ENCODE measurements around the gene PTGES. TPM values are rescaled to one million over a fixed set of nuclear protein-coding genes. Genes with fewer than 3 reads are reported as not detected.
A peak's percentile ranks its signal among the peaks of the same experiment; 100 is the strongest.
"Not testable (repeated sequence)": the region's sequence is repeated elsewhere in the genome, so short reads cannot be mapped to it uniquely, and the experiment has no call there.

PTGES gene
- total RNA-seq, 1 experiment from 2014 or later: 2.4 TPM

- peak overlapping the region; percentile 8; the same call in 1 of the 2 replicates for H3K14ac ChIP-seq (ENCODE audit: insufficient read depth, low read length)
Measured at GRCh38 chr9:129761293-129761900, 8.6 kb upstream of the PTGES start.

GRCh38 chr9:129760784-129761183 lies 7.9 kb upstream of the PTGES start:
- not testable (repeated sequence) for H3K27me3 Mint-ChIP-seq (ENCODE audit: low read depth); DNase-seq; H2AFZ ChIP-seq (ENCODE audit: low read length); H3K9me3 ChIP-seq (ENCODE audit: control insufficient read depth, low read depth, low read length); H3K9ac ChIP-seq (ENCODE audit: extremely low read depth, insufficient read length, low read length); H3K9me3 Mint-ChIP-seq; H4K91ac ChIP-seq (ENCODE audit: insufficient read length, low read depth, low read length); H3K23ac ChIP-seq (ENCODE audit: insufficient read length, low read depth, low read length); H2BK5ac ChIP-seq (ENCODE audit: insufficient read length, low read length); H3K27ac Mint-ChIP-seq; H3K79me2 ChIP-seq (ENCODE audit: insufficient read depth, low read length); H3K14ac ChIP-seq (ENCODE audit: insufficient read depth, low read length); H3K36me3 Mint-ChIP-seq (ENCODE audit: insufficient read depth in 1 of 3, low read depth in 3 of 3); H2BK20ac ChIP-seq (ENCODE audit: low read depth, low read length, poor library complexity, severe bottlenecking); H3K23me2 ChIP-seq (ENCODE audit: insufficient read length, low read depth, low read length, poor library complexity, severe bottlenecking); H3K79me1 ChIP-seq (ENCODE audit: insufficient read depth, low read depth, low read length, poor library complexity, severe bottlenecking); H3K4me3 Mint-ChIP-seq; H2BK120ac ChIP-seq (ENCODE audit: low read depth, low read length, poor library complexity, severe bottlenecking); H2AK5ac ChIP-seq (ENCODE audit: insufficient read length, low read length); H3K27ac ChIP-seq (ENCODE audit: insufficient read length, low read depth, low read length); H3K4me2 ChIP-seq (ENCODE audit: insufficient read depth, insufficient read length, low read length); H4K5ac ChIP-seq (ENCODE audit: insufficient read length, low read depth, low read length); H3K4ac ChIP-seq (ENCODE audit: low read depth, low read length); H2BK15ac ChIP-seq (ENCODE audit: low read depth, low read length); H3K18ac ChIP-seq (ENCODE audit: insufficient read length, low read depth, low read length); H3T11ph ChIP-seq (ENCODE audit: low read length); H4K8ac ChIP-seq (replicated peaks; ENCODE audit: insufficient read length, low read depth, low read length); H3K27me3 ChIP-seq (ENCODE audit: insufficient read depth, low read length); H3K4me1 ChIP-seq (ENCODE audit: insufficient read depth, low read length); H3K56ac ChIP-seq (ENCODE audit: insufficient read length, low read depth, low read length); H4K20me1 ChIP-seq (ENCODE audit: control insufficient read depth, insufficient read depth, insufficient read length); H2BK12ac ChIP-seq (ENCODE audit: insufficient read length, low read depth, low read length)
- H3K4me1 Mint-ChIP-seq: peaks cover 6 to 10% of the 10 kb centered on the region in 2 experiments; a peak in 3 of 4 replicates
- no CpG with 5 or more reads among the region's 7 CpGs for WGBS (ENCODE audit: extremely low coverage, insufficient read length, low lambda C conversion rate)

More at GRCh38 chr9:129761293-129761900, 8.6 kb upstream of the PTGES start:
- H2AFZ ChIP-seq (ENCODE audit: low read length): no peak overlapping the region
- H2BK20ac ChIP-seq (ENCODE audit: low read depth, low read length, poor library complexity, severe bottlenecking): no peak overlapping the region
- H3K9me3 Mint-ChIP-seq: no peaks in the 10 kb centered on the region
- H3K9me3 ChIP-seq (ENCODE audit: control insufficient read depth, low read depth, low read length): no peaks in the 10 kb centered on the region
- peaks cover 6 to 10% of the 10 kb centered on the region in 2 experiments; a peak in 3 of 4 replicates for H3K4me1 Mint-ChIP-seq
- H4K5ac ChIP-seq (ENCODE audit: insufficient read length, low read depth, low read length): no peak overlapping the region
- peak overlapping the region; percentile 43 for H3K18ac ChIP-seq (ENCODE audit: insufficient read length, low read depth, low read length)
- H3K56ac ChIP-seq (ENCODE audit: insufficient read length, low read depth, low read length): no peak overlapping the region
- no peak overlapping the region for H3K4me2 ChIP-seq (ENCODE audit: insufficient read depth, insufficient read length, low read length)
- no peak overlapping the region for H2BK5ac ChIP-seq (ENCODE audit: insufficient read length, low read length)
- H2BK120ac ChIP-seq (ENCODE audit: low read depth, low read length, poor library complexity, severe bottlenecking): no peak overlapping the region
- no peak overlapping the region for H3T11ph ChIP-seq (ENCODE audit: low read length)
- TF ChIP-seq CTCF (conservative IDR thresholded peaks at IDR 0.05): no peak
- H3K27ac Mint-ChIP-seq: no peak overlapping the region; a peak in 1 of 7 replicates
- H2AK5ac ChIP-seq (ENCODE audit: insufficient read length, low read length): no peak overlapping the region
- WGBS (ENCODE audit: extremely low coverage, insufficient read length, low lambda C conversion rate): no CpG with 5 or more reads among the region's 11 CpGs
- H3K4me3 Mint-ChIP-seq: no peak overlapping the region
- no peak overlapping the region for H3K27ac ChIP-seq (ENCODE audit: insufficient read length, low read depth, low read length)
- no peaks in the 10 kb centered on the region; the same call in 1 of the 2 replicates for H3K4me1 ChIP-seq (ENCODE audit: insufficient read depth, low read length)
- H3K9ac ChIP-seq (ENCODE audit: extremely low read depth, insufficient read length, low read length): no peak overlapping the region
- no peaks in the 10 kb centered on the region for H4K20me1 ChIP-seq (ENCODE audit: control insufficient read depth, insufficient read depth, insufficient read length)
- H4K91ac ChIP-seq (ENCODE audit: insufficient read length, low read depth, low read length): no peak overlapping the region
- H3K27me3 ChIP-seq (ENCODE audit: insufficient read depth, low read length): no peaks in the 10 kb centered on the region
- no peaks in the 10 kb centered on the region for H3K36me3 Mint-ChIP-seq (ENCODE audit: insufficient read depth in 1 of 3, low read depth in 3 of 3)
- no peaks in the 10 kb centered on the region for H3K23me2 ChIP-seq (ENCODE audit: insufficient read length, low read depth, low read length, poor library complexity, severe bottlenecking)
- no peaks in the 10 kb centered on the region for H3K79me2 ChIP-seq (ENCODE audit: insufficient read depth, low read length)
- no peak overlapping the region for H3K4ac ChIP-seq (ENCODE audit: low read depth, low read length)
- no peak overlapping the region for H2BK15ac ChIP-seq (ENCODE audit: low read depth, low read length)
- peak overlapping the region; percentile 56 for H4K8ac ChIP-seq (replicated peaks; ENCODE audit: insufficient read length, low read depth, low read length)
- H2BK12ac ChIP-seq (ENCODE audit: insufficient read length, low read depth, low read length): peak overlapping the region; percentile 8
- H3K79me1 ChIP-seq (ENCODE audit: insufficient read depth, low read depth, low read length, poor library complexity, severe bottlenecking): no peaks in the 10 kb centered on the region
- no peak overlapping the region for H3K23ac ChIP-seq (ENCODE audit: insufficient read length, low read depth, low read length)
- DNase-seq: no peak
- no peaks in the 10 kb centered on the region; the same call in 1 of the 2 replicates for H3K27me3 Mint-ChIP-seq (ENCODE audit: low read depth)

Data from H9 (cell line).